ENCODE results near the gene TIGD3. TPM values are rescaled to one million over a fixed set of nuclear protein-coding genes. Genes with fewer than 3 reads are reported as not detected.

Gene TIGD3
- total RNA-seq, 1 experiment from 2014 or later: 0.35 TPM

DNA sequence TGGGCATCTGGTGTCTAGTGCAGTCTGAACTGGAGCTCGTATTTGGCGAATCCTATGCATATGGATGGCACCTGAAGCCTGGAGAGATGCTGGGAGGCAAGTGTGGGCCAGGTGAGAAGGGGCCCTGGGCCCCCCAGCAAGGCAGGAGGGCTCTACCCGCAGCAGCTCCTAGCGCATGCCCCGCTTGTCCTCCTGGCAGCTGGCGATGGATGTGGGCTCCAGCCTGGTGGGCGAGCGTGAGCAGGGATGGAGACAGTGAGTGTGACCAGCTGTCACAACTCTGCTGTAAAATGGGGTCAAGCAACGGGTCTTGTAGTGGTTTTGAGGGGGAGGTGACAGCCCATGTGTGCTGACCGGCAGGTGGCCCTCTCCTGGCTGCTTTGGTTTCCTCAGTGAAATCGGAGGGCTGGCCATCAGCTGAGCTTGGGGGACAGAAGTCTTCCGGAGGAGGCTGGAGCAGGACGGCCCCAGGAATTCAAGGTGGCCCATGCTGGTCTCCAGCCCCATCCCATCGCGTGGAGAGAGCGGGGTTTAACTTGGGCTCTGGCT lies 43.9 kb downstream of the TIGD3 start:
- DNase-seq: peak; percentile 58
- Histone ChIP-seq H3K36me3 (replicated peaks; ENCODE audit: control insufficient read depth, insufficient read depth, low read length) (peaks cover 4% of the 10 kb centered on the region), H3K27me3 (ENCODE audit: control insufficient read depth, insufficient read depth, low read length) (no peaks in the 10 kb centered on the region), H3K4me3 (ENCODE audit: insufficient read depth, low read depth, low read length) (no peak overlapping the region)

DNA sequence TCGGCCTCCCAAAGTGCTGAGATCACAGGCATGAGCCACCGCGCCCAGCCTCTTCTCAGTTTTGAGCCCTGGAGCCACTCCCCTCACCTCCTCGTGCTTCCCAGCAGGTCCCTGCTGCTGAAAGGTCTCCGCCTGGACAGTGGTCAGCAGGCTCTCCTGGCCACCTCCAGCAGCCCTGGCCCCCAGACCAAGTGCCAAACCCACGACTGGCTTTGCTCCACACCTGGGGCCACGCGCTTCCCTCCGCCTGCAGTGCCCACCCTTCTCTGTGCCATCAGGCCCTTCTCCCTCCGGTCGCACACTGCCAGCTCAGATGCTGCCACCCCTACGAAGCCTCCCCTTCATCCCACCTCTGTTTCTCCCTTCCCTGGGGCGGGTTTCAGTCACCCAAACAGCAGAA lies 44.7 kb downstream of the TIGD3 start:
- H3K4me3 ChIP-seq (ENCODE audit: insufficient read depth, low read depth, low read length): no peak overlapping the region
- no peaks in the 10 kb centered on the region for H3K27me3 ChIP-seq (ENCODE audit: control insufficient read depth, insufficient read depth, low read length)

GRCh38 chr11:65399845-65400244 lies 45.3 kb downstream of the TIGD3 start:
- no peaks in the 10 kb centered on the region for H3K27me3 ChIP-seq (ENCODE audit: control insufficient read depth, insufficient read depth, low read length)
- H3K36me3 ChIP-seq (replicated peaks; ENCODE audit: control insufficient read depth, insufficient read depth, low read length): peaks cover 4% of the 10 kb centered on the region
- H3K4me3 ChIP-seq (ENCODE audit: insufficient read depth, low read depth, low read length): no peak overlapping the region
- DNase-seq: no peak

More for the DNA sequence above, 44.7 kb downstream of the TIGD3 start:
- H3K36me3 ChIP-seq (replicated peaks; ENCODE audit: control insufficient read depth, insufficient read depth, low read length): peaks cover 4% of the 10 kb centered on the region
- DNase-seq: no peak

DNA sequence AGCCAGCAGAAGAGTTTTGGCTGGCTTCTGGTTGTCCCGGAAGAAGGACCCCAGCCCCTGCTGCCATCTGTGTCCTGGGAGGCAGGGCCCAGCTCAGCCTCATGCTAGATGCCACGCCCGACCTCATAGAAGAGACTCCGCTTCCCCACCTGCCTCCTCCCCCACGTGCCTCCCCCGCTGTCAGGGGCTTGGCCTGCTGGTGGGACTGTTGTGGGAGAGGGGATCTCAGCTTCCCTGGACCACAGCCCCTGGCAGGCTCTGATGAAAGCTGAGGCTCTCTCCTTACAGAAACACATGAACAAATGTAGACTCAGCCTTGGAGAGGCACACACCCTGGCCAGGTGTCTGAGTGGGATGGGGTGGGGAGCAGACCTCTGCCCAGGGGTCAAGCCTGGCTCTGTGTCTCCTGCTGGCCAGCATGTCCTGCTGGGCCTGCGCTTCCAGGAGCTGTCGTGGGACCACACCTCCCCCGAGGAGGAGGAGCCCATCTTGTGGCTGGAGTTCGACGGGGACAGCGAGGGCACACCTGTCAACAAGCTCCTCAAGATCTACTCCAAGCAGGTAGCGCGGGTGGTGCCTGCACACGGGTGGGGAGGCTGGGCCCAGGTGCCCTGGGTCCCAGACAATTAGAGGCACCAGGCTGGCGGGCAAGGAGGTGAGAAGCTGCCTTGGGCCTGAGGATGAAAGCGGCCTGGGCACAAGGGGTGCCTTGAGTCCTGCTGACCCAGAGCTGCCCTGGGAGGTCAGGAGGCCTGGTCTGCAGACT lies 45.9 kb downstream of the TIGD3 start:
- Histone ChIP-seq H3K4me3 (ENCODE audit: insufficient read depth, low read depth, low read length) (no peak overlapping the region), H3K27me3 (ENCODE audit: control insufficient read depth, insufficient read depth, low read length) (no peaks in the 10 kb centered on the region), H3K36me3 (replicated peaks; ENCODE audit: control insufficient read depth, insufficient read depth, low read length) (peaks cover 6% of the 10 kb centered on the region)
- no peak for DNase-seq

- no peak overlapping the region for H3K4me3 ChIP-seq (ENCODE audit: insufficient read depth, low read depth, low read length)
- peak; percentile 76 for DNase-seq
- H3K36me3 ChIP-seq (replicated peaks; ENCODE audit: control insufficient read depth, insufficient read depth, low read length): peaks cover 6% of the 10 kb centered on the region
- H3K27me3 ChIP-seq (ENCODE audit: control insufficient read depth, insufficient read depth, low read length): no peaks in the 10 kb centered on the region
Measured at GRCh38 chr11:65401073-65401802, 46.7 kb downstream of the TIGD3 start.

GRCh38 chr11:65401803-65402248 lies 47.3 kb downstream of the TIGD3 start:
- no peak for DNase-seq
- Histone ChIP-seq H3K27me3 (ENCODE audit: control insufficient read depth, insufficient read depth, low read length) (no peaks in the 10 kb centered on the region), H3K36me3 (replicated peaks; ENCODE audit: control insufficient read depth, insufficient read depth, low read length) (peaks cover 6% of the 10 kb centered on the region), H3K4me3 (ENCODE audit: insufficient read depth, low read depth, low read length) (no peak overlapping the region)

GRCh38 chr11:65402790-65403189 lies 48.2 kb downstream of the TIGD3 start:
- H3K36me3 ChIP-seq (replicated peaks; ENCODE audit: control insufficient read depth, insufficient read depth, low read length): peaks cover 5% of the 10 kb centered on the region
- H3K27me3 ChIP-seq (ENCODE audit: control insufficient read depth, insufficient read depth, low read length): no peaks in the 10 kb centered on the region
- H3K4me3 ChIP-seq (ENCODE audit: insufficient read depth, low read depth, low read length): no peak overlapping the region
- no peak for DNase-seq

DNA sequence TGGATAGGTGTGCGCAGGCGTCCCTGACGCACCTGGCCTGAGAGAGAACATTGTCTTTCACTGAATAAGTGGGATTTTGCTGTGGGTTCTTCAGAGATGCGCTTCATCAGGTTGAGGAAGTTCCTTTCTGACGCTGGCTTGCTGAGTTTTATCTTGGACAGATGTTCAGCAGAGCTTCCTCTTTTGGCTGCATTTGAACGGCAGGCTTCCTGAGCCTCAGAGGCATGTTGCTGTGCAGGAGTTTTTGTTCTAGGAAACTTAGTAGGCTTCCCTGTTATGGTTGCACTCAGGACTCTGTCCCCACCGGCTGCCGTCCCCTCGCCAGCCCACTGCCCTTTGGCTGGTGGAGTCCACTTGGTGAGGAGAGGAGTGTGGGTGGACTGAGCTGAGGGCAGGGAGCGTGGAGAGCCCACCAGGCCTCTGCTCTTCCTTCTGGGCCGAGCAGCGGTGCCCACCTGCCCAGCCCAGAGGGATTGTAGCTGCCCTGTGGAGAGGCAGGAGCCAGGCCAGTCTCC lies 49.1 kb downstream of the TIGD3 start:
- DNase-seq: no peak
- Histone ChIP-seq H3K27me3 (ENCODE audit: control insufficient read depth, insufficient read depth, low read length) (no peaks in the 10 kb centered on the region), H3K36me3 (replicated peaks; ENCODE audit: control insufficient read depth, insufficient read depth, low read length) (peaks cover 5% of the 10 kb centered on the region), H3K4me3 (ENCODE audit: insufficient read depth, low read depth, low read length) (no peak overlapping the region)

GRCh38 chr11:65404210-65404609 lies 49.7 kb downstream of the TIGD3 start:
- Histone ChIP-seq H3K36me3 (replicated peaks; ENCODE audit: control insufficient read depth, insufficient read depth, low read length) (peaks cover 5% of the 10 kb centered on the region), H3K4me3 (ENCODE audit: insufficient read depth, low read depth, low read length) (no peak overlapping the region), H3K27me3 (ENCODE audit: control insufficient read depth, insufficient read depth, low read length) (no peaks in the 10 kb centered on the region)
- DNase-seq: no peak

DNA sequence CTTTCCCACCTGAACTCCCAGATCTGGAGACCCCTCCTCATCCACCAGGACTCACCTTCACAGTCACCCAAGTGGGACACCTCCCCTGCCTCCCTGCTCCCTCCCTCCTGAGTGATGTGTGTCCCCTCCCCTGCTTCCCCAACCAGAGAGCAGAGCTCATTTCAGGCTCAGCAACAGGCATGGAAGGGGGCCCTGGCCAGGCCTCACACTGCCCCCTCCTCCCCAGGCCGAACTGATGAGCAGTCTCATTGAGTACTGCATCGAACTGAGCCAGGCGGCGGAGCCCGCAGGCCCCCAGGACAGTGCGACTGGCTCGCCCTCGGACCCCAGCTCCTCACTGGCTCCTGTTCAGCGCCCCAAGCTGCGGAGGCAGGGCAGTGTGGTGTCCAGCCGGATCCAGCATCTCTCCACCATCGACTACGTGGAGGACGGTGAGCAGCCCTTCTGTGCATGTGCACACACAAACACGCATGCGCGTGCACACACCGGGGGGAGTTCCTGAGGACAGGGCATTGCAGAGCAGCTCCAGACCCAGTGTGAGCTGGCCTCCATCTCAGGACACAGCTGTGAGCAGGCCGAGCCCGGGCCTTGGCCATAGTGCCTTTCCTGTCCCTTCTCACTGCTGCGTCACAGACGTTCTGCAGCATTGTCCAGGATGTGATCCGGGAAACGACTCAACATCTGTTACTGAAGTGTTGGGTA lies 50.2 kb downstream of the TIGD3 start:
- Histone ChIP-seq H3K27me3 (ENCODE audit: control insufficient read depth, insufficient read depth, low read length) (no peaks in the 10 kb centered on the region), H3K4me3 (ENCODE audit: insufficient read depth, low read depth, low read length) (no peak overlapping the region), H3K36me3 (replicated peaks; ENCODE audit: control insufficient read depth, insufficient read depth, low read length) (peaks cover 6% of the 10 kb centered on the region)
- DNase-seq: no peak

Other genes with a start within 250 kb of the TIGD3 start
- 31.9 and 45.2 TPM in 2 replicates for gene TM7SF2, start 242.9 kb upstream of the TIGD3 start, total RNA-seq (2014; rRNA removed; shearing (Covaris generic))
- 14.1 and 22.5 TPM in 2 replicates for gene ZNHIT2, start 237.1 kb upstream of the TIGD3 start, total RNA-seq (2014; rRNA removed; shearing (Covaris generic))
- 779 and 1,014 TPM in 2 replicates for gene FAU, start 232.6 kb upstream of the TIGD3 start, total RNA-seq (2014; rRNA removed; shearing (Covaris generic))
- gene MRPL49, start 232.4 kb upstream of the TIGD3 start, total RNA-seq (2014; rRNA removed; shearing (Covaris generic)): 89.9 and 93.3 TPM in 2 replicates
- 11.5 and 21.9 TPM in 2 replicates for gene SYVN1, start 220.2 kb upstream of the TIGD3 start, total RNA-seq (2014; rRNA removed; shearing (Covaris generic))
- 2.0 and 2.3 TPM in 2 replicates for gene SPDYC, start 184.5 kb upstream of the TIGD3 start, total RNA-seq (2014; rRNA removed; shearing (Covaris generic))
- 160 and 165 TPM in 2 replicates for gene CAPN1, start 172.8 kb upstream of the TIGD3 start, total RNA-seq (2014; rRNA removed; shearing (Covaris generic))
- gene POLA2, start 92.8 kb upstream of the TIGD3 start, total RNA-seq (2014; rRNA removed; shearing (Covaris generic)): 27.6 and 35.2 TPM in 2 replicates
- 0.97 and 1.2 TPM in 2 replicates for gene CDC42EP2, start 39.9 kb upstream of the TIGD3 start, total RNA-seq (2014; rRNA removed; shearing (Covaris generic))
- gene DPF2, start 20.9 kb upstream of the TIGD3 start, total RNA-seq (2014; rRNA removed; shearing (Covaris generic)): 65.2 and 69.2 TPM in 2 replicates
- gene SLC25A45, start 27.9 kb downstream of the TIGD3 start, total RNA-seq (2014; rRNA removed; shearing (Covaris generic)): 0.73 and 0.81 TPM in 2 replicates
- 24.5 and 37.1 TPM in 2 replicates for gene FRMD8, start 31.9 kb downstream of the TIGD3 start, total RNA-seq (2014; rRNA removed; shearing (Covaris generic))
- 6.4 and 10.6 TPM in 2 replicates for gene NEAT1, start 68.0 kb downstream of the TIGD3 start, total RNA-seq (2014; rRNA removed; shearing (Covaris generic))
- gene MALAT1, start 144.3 kb downstream of the TIGD3 start, total RNA-seq (2014; rRNA removed; shearing (Covaris generic)): 456 and 1,088 TPM in 2 replicates
- gene SCYL1, start 170.3 kb downstream of the TIGD3 start, total RNA-seq (2014; rRNA removed; shearing (Covaris generic)): 70.0 and 72.3 TPM in 2 replicates
- gene LTBP3, start 203.6 kb downstream of the TIGD3 start, total RNA-seq (2014; rRNA removed; shearing (Covaris generic)): 3.9 and 5.7 TPM in 2 replicates
- gene ZNRD2, start 215.7 kb downstream of the TIGD3 start, total RNA-seq (2014; rRNA removed; shearing (Covaris generic)): 88.1 and 89.1 TPM in 2 replicates
- 8.6 and 20.4 TPM in 2 replicates for gene FAM89B, start 217.8 kb downstream of the TIGD3 start, total RNA-seq (2014; rRNA removed; shearing (Covaris generic))
- gene EHBP1L1, start 221.3 kb downstream of the TIGD3 start, total RNA-seq (2014; rRNA removed; shearing (Covaris generic)): 1.9 and 4.7 TPM in 2 replicates
- gene KCNK7, start 241.0 kb downstream of the TIGD3 start, total RNA-seq (2014; rRNA removed; shearing (Covaris generic)): not detected in 2 replicates